HepG2 (cell line): ENCODE results near the gene ITGB1. TPM values are rescaled to one million over a fixed set of nuclear protein-coding genes. Genes with fewer than 3 reads are reported as not detected.

Experiments
- ATAC-seq: fragments of 200-7000 bp; cut with Tn5 transposase; 3 replicates; pipeline ENCODE4 v1.9.1; 2020; ENCODE audit warnings: mild to moderate bottlenecking, moderate library complexity
- BruUV-seq: library from RNA; stranded (reverse); fragments of 400-500 nt; replicated peaks from 2 replicates; lab custom pipeline; 2021; lab: Mats Ljungman, UMichigan
- CTCF ChIA-PET: fragments of 300-600 bp; formaldehyde crosslinking; extraction: SDS; loops from one replicate; lab custom pipeline; 2021; ENCODE audit warnings: low total read pairs, inconsistent platforms, low intra/inter-chr PET ratio; lab: Yijun Ruan, JAX
- POLR2A ChIA-PET: fragments of 350-600 bp; sonication (Branson Sonifier 250); formaldehyde crosslinking; loops from one replicate; lab custom pipeline; 2020; ENCODE audit warnings: antibody characterized with exemption, inconsistent platforms; lab: Yijun Ruan, JAX
- DNase-seq: peaks from one replicate; pipeline ENCODE4 v3.0.0-alpha.2; 2015; ENCODE audit warnings: low spot score
- FAIRE-seq: peaks from 3 replicates; lab custom pipeline; 2011; peaks lifted over from hg19 to GRCh38; lab: Jason Lieb, UNC
- H2AFZ ChIP-seq: one replicate; pipeline ENCODE4 v1.6.1; 2011; ENCODE audit warnings: low read length, inconsistent platforms
- H3K27ac ChIP-seq: fragments of 300-600 bp; 3 replicates; pipeline ENCODE4 v1.8.0; 2011; ENCODE audit warnings: mixed run types, mild to moderate bottlenecking, mixed read lengths, low read length, inconsistent platforms; ENCODE audit not compliant: insufficient read depth; ENCODE audit errors: extremely low read length
- H3K27me3 ChIP-seq, 2 experiments: fragments of 200-600 bp in 1 of 2; 2 replicates in 1 of 2; 3 replicates in 1 of 2; pipeline versions ENCODE4 v1.6.0 to v1.8.0; 2011; ENCODE audit warnings: low read length in 2 of 2, mild to moderate bottlenecking in 2 of 2, moderate library complexity in 2 of 2, inconsistent platforms in 1 of 2; ENCODE audit not compliant: insufficient read depth in 2 of 2, control insufficient read depth in 1 of 2
- H3K36me3 ChIP-seq, 2 experiments: fragments of 200-600 bp in 1 of 2; replicated peaks in 1 of 2; 2 replicates in 1 of 2; 3 replicates in 1 of 2; pipeline versions ENCODE4 v1.5.1 to v1.8.0; 2011; ENCODE audit warnings: low read length in 2 of 2, inconsistent platforms in 1 of 2; ENCODE audit not compliant: insufficient read depth in 2 of 2, control insufficient read depth in 1 of 2
- H3K4me1 ChIP-seq: 2 replicates; pipeline ENCODE4 v1.5.1; 2012; ENCODE audit warnings: low read length, inconsistent platforms; ENCODE audit not compliant: insufficient read depth
- H3K4me2 ChIP-seq: 2 replicates; pipeline ENCODE4 v1.6.0; 2011; ENCODE audit warnings: low read depth, low read length, inconsistent platforms
- H3K4me3 ChIP-seq, 3 experiments: fragments of 200-600 bp in 1 of 3; sonication (generic), shearing (Covaris generic) in 1 of 3; replicated peaks in 1 of 3; 2 replicates each; pipeline ENCODE4 v1.5.1; 2011 to 2016; ENCODE audit warnings: low read length in 3 of 3, inconsistent platforms in 2 of 3, low read depth in 2 of 3, mild to moderate bottlenecking in 2 of 3, control low read depth in 1 of 3, mixed read lengths in 1 of 3; ENCODE audit not compliant: insufficient read depth in 1 of 3
- H3K79me2 ChIP-seq: one replicate; pipeline ENCODE4 v1.6.1; 2011; ENCODE audit warnings: low read length, inconsistent platforms; ENCODE audit not compliant: insufficient read depth
- H3K9ac ChIP-seq: 2 replicates; pipeline ENCODE4 v1.6.0; 2011; ENCODE audit warnings: mild to moderate bottlenecking, low read depth, low read length, inconsistent platforms; ENCODE audit not compliant: insufficient read depth
- H3K9me3 ChIP-seq: 2 replicates; pipeline ENCODE4 v1.5.1; 2012; ENCODE audit warnings: mild to moderate bottlenecking, low read length
- H4K20me1 ChIP-seq: 2 replicates; pipeline ENCODE4 v1.6.0; 2011; ENCODE audit warnings: inconsistent platforms, mild to moderate bottlenecking, low read length, moderate library complexity; ENCODE audit not compliant: insufficient read depth
- HDAC6 ChIP-seq: fragments of 200-600 bp; sonication (generic); IDR thresholded peaks from 2 replicates; pipeline ENCODE4 v1.7.0; 2017; ENCODE audit warnings: mild to moderate bottlenecking, antibody characterized with exemption, low read length, low read depth
- HHEX ChIP-seq: IDR thresholded peaks from 2 replicates; pipeline ENCODE4 v1.6.1; 2016; ENCODE audit warnings: control low read depth
- IKZF5 ChIP-seq: IDR thresholded peaks from 2 replicates; pipeline ENCODE4 v1.6.1; 2018; ENCODE audit warnings: missing genetic modification reagents, mild to moderate bottlenecking, missing compliant biosample characterization
- MXD3 ChIP-seq: IDR thresholded peaks from 2 replicates; pipeline ENCODE4 v1.6.1; 2016; ENCODE audit warnings: mild to moderate bottlenecking, missing biosample characterization, missing genetic modification reagents
- RXRA ChIP-seq: sonication (generic); formaldehyde crosslinking; IDR thresholded peaks from 2 replicates; pipeline ENCODE4 v1.5.1; 2020; ENCODE audit warnings: missing genetic modification reagents
- SP4 ChIP-seq: sonication (generic); formaldehyde crosslinking; IDR thresholded peaks from 2 replicates; pipeline ENCODE4 v1.8.1; 2023; ENCODE audit warnings: mild to moderate bottlenecking, missing genetic modification reagents
- U2AF2 ChIP-seq: fragments of 200-400 bp; formaldehyde crosslinking; IDR thresholded peaks from 2 replicates; pipeline ENCODE4 v1.6.1; 2017; ENCODE audit warnings: low read depth, mild to moderate bottlenecking, low read length
- ZBTB40 ChIP-seq, 2 experiments: fragments of 450-650 bp in 1 of 2; sonication (generic) in 1 of 2; formaldehyde crosslinking in 1 of 2; IDR thresholded peaks; 2 replicates each; pipeline versions ENCODE4 v1.6.1 to v1.8.0; 2016 to 2022; ENCODE audit warnings: antibody characterized with exemption in 1 of 2, mild to moderate bottlenecking in 1 of 2, missing genetic modification reagents in 1 of 2
- ZNF414 ChIP-seq: sonication (generic); formaldehyde crosslinking; IDR thresholded peaks from 2 replicates; pipeline ENCODE4 v1.5.0; 2020; ENCODE audit warnings: missing genetic modification reagents
- ZNF615 ChIP-seq: sonication (generic); formaldehyde crosslinking; IDR thresholded peaks from 2 replicates; pipeline ENCODE4 v1.5.0; 2020; ENCODE audit warnings: mild to moderate bottlenecking, missing genetic modification reagents, borderline replicate concordance
- ZNF777 ChIP-seq: sonication (generic); formaldehyde crosslinking; IDR thresholded peaks from 2 replicates; pipeline ENCODE4 v1.4.0; 2020; ENCODE audit warnings: missing genetic modification reagents
- WGBS: methylation state at CpG from one replicate; pipeline ENCODE4 v1.1.6; 2017; ENCODE audit warnings: low lambda C conversion rate; 5-methylcytosine and 5-hydroxymethylcytosine counted together
- in situ Hi-C: cut with HindIII; loops from 2 replicates; pipeline ENCODE4 v1.10.0; 2017; ENCODE audit warnings: low pct_unique_long_range_greater_than_20kb; ENCODE audit not compliant: extremely low pct_ligation_motif_present
- intact Hi-C: fragments of 100-400 bp; cut with micrococcal nuclease; formaldehyde crosslinking; loops from one replicate; pipeline ENCODE4 v1.10.0; 2022; ENCODE audit not compliant: unreplicated experiment
- polyA plus RNA-seq, 8 experiments: library from polyadenylated mRNA; depleted of rRNA in 3 of 8; stranded (reverse) in 7 of 8; unstranded in 1 of 8; fragments of >200 nt; fragmentation: Illumina TruSeq in 4 of 8; extraction: Trizol in 4 of 8; gene quantifications; 2 replicates each; pipeline versions ENCODE4 v1.2.1 to v1.2.3, GENCODE V29; 2011 to 2016; ENCODE audit warnings: low read depth in 4 of 8, missing spikeins in 1 of 8, mixed read lengths in 1 of 8; ENCODE audit not compliant: insufficient read depth in 1 of 8
- total RNA-seq, 5 experiments: library from RNA; depleted of rRNA; stranded (reverse); fragments of >200 nt; fragmentation: Illumina TruSeq; extraction: Trizol; gene quantifications; 2 replicates each; pipeline ENCODE4 v1.2.3, GENCODE V29; 2016; ENCODE audit warnings: low read depth in 1 of 5

ITGB1 gene
- total and polyA plus RNA-seq, 2 of the 13 experiments (the other 11 are each of a cell fraction or from before 2014, with no cell fraction given), result 190 to 204 TPM

- H3K36me3 ChIP-seq, result peaks cover 2 to 5% of the 10 kb centered on the region in 2 experiments; a peak in 1 of 5 replicates
- H3K27me3 ChIP-seq, result no peaks in the 10 kb centered on the region; a peak in 1 of 5 replicates
- CTCF ChIA-PET, result no interaction called here
- peak overlapping the region; percentile 96 for H3K27ac ChIP-seq
- POLR2A ChIA-PET, result interaction anchor here (1.8 to 4.3 kb wide), 4 partner anchors 14 to 29 kb away, joined by 4 to 38 read pairs (median 9); no protein-coding TSS in a partner anchor
- intact Hi-C loops, result loop anchor here (1.0 to 10.0 kb wide), 3 partner anchors 23 to 53 kb away; no protein-coding TSS in a partner anchor
- peaks cover 41% of the 10 kb centered on the region for H4K20me1 ChIP-seq
- H3K4me1 ChIP-seq, result peaks cover 64% of the 10 kb centered on the region
- no peak for FAIRE-seq
- no TSS peak for BruUV-seq
- WGBS, result 2% methylated on average over 34 of the region's 87 CpGs
- H3K9me3 ChIP-seq, result no peaks in the 10 kb centered on the region
- no peak for DNase-seq
- H3K9ac ChIP-seq, result peak overlapping the region; percentile 99
- H3K4me3 ChIP-seq, result peak overlapping the region; percentile 91 to 95 (median 95)
- ATAC-seq, result peak; percentile 53
- peaks cover 72% of the 10 kb centered on the region for H3K79me2 ChIP-seq
- peak overlapping the region; percentile 70 for H3K4me2 ChIP-seq
- H2AFZ ChIP-seq, result no peak overlapping the region
- in situ Hi-C loops, result loop anchor here (5.0 kb wide), 1 partner anchor 50 kb away; no protein-coding TSS in a partner anchor
- TF ChIP-seq HDAC6 (no peak), ZNF615 (CRISPR knock-in tag) (no peak), ZNF414 (CRISPR knock-in tag) (no peak), U2AF2 (no peak), MXD3 (CRISPR knock-in tag) (peak; percentile 38; the same call in 1 of the 2 replicates), ZNF777 (CRISPR knock-in tag) (peak; percentile 94), RXRA (0 out of 2 replicates have a peak, but pooled peaks have one; percentile 7), ZBTB40 (IDR thresholded peaks at IDR 0.05) (no peak), ZBTB40 (CRISPR knock-in tag; IDR thresholded peaks at IDR 0.05) (no peak), SP4 (CRISPR knock-in tag) (no peak), HHEX (no peak), IKZF5 (CRISPR knock-in tag) (no peak)
Measured at GRCh38 chr10:32957341-32958084, 517 bp downstream of the ITGB1 start.
